Astrocyte of the cerebellum (primary cell): Measurements from ENCODE around the gene FSTL4.

Experiments
- DNase-seq: peaks from one replicate; pipeline ENCODE4 v3.0.0-alpha.2; 2011; ENCODE audit warnings: low read depth
- H3K4me3 ChIP-seq: 2 replicates; pipeline ENCODE4 v1.5.1; 2011; ENCODE audit warnings: mild to moderate bottlenecking, low read depth, low read length, moderate library complexity
- in situ Hi-C: cut with HindIII; loops from 2 replicates; pipeline ENCODE4 v1.10.0; 2017; ENCODE audit warnings: low sequenced_read_pairs
- TF ChIP-seq, protein P1 (sequence below): IDR thresholded peaks from 2 replicates; pipeline ENCODE4 v1.5.1; 2012; ENCODE audit warnings: low read length, low read depth, moderate library complexity, mild to moderate bottlenecking; ENCODE audit errors: missing control alignments

Gene FSTL4

DNA sequence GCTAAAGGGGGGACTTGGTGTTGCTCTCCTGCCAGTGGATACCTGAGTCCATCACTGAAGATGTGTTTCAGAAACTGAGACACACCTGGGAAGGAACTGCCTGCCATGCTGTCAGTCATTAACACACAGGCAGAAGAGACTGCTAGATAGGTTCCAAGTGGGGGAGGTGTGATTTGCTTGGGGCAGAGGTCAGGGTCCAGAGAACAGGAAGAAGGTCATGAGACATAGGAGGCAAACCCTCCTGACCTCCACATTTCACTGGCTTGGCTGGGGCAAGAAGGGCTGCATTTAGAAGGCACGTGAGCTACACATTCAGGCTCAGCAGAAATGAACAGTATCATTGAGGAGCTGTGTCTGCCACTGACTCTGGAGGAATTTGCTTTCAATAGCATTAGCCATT, 344.7 kb downstream of the FSTL4 start:
- in situ Hi-C loops: no loop called here
- no peak for DNase-seq
- H3K4me3 ChIP-seq: no peak overlapping the region
- TF ChIP-seq, protein P1, sequence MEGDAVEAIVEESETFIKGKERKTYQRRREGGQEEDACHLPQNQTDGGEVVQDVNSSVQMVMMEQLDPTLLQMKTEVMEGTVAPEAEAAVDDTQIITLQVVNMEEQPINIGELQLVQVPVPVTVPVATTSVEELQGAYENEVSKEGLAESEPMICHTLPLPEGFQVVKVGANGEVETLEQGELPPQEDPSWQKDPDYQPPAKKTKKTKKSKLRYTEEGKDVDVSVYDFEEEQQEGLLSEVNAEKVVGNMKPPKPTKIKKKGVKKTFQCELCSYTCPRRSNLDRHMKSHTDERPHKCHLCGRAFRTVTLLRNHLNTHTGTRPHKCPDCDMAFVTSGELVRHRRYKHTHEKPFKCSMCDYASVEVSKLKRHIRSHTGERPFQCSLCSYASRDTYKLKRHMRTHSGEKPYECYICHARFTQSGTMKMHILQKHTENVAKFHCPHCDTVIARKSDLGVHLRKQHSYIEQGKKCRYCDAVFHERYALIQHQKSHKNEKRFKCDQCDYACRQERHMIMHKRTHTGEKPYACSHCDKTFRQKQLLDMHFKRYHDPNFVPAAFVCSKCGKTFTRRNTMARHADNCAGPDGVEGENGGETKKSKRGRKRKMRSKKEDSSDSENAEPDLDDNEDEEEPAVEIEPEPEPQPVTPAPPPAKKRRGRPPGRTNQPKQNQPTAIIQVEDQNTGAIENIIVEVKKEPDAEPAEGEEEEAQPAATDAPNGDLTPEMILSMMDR: no peak

DNA sequence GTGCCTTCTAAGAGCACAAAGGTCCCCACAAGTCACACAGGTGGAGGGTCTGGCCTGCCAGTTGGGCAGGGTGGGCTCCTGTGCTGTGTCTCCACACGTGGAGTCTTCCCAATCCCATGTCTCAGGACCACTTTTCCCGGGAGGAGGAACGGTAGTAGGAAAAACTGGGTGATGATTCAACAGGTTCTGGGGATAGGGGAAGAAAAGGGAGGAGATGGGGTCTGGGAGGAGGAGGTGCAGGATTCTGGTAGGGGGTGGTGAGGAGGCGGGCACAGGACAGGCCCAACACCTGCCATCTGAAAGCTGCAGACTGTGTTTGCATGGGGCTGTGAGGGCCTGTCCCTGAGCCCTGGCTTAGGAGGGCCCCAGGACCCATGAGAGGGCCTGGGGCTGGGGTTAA, 345.4 kb downstream of the FSTL4 start:
- H3K4me3 ChIP-seq: no peak overlapping the region
- TF ChIP-seq, protein P1: no peak
- in situ Hi-C loops: no loop called here
- DNase-seq: no peak

DNA sequence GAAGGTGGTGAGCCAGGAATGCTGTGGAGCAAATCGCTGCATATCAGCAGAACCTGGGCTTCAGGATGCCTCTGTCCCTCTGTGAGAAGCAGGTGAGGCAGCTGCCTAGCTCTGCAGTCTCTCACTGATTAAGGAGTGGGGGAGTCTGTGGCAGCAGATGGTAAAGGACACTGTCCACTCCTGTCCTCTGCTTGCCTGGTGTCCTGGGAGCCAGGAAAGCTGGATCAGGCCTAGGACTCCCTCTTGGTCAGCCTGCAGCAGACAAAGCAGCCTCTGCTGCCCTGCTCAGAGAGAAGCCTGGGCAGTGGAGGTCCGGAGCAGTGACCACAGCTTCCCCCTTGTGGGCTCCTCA, 345.8 kb downstream of the FSTL4 start:
- no peak for DNase-seq
- TF ChIP-seq, protein P1: no peak
- H3K4me3 ChIP-seq: no peak overlapping the region
- in situ Hi-C loops: no loop called here

DNA sequence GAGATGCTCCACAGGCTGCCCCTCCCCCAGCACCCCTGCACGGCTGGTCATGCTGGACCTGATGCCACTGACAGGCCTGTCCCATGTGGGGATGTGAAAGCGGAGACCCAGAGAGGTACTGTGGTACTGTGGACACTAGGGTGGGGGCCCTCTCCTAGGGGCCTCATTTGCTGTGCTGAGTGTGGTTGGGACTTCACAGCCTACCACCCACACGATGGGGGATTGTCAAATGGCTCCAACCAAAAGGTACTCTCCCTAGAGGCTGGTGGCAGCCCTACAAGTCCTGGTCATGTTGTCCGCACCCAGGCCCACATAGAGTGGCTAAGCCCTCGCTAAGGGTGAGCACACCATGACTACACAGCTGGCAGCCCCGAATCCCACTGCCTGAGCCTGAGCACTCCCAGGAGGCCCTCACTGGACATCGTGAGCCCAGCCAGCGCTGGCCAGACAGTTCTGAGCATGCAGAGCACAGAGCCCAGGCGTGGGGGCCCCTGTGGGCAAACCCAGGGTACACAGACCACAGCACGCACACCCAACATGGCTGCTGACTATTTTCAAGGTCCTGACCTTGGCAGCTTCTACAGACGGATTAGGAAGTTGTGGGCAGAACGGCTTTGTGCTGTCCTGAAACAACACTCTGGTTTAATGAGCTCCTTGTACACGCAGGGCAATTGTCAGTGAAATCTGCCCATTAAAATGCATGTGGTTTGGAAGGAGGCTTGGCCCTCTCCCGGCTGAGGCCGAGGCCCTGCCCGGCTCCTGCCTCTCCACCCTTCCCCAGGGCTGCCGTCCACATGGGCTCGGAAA, 346.4 kb downstream of the FSTL4 start:
- in situ Hi-C loops: no loop called here

DNA sequence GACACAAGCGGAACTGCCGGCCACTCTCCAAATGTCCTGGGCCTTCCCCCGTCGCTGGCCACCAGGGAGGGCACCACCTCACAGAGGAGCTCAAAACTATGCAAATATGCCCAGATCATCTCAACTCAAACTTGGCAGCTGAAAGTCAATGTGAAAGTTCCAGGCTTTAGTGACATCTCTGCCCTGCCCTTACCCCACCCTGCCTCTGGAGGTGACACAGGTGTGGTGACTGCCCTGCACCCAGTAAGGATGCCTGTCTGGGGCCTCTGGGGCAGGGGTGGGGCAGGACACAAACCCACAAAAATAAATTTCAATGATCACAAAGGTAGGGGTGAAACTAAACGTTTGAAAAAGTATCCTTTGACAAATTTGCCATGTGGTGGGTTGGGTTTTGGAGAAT, 347.1 kb downstream of the FSTL4 start:
- no peak for DNase-seq
- TF ChIP-seq, protein P1: no peak
- in situ Hi-C loops: no loop called here
- no peak overlapping the region for H3K4me3 ChIP-seq

More for the DNA sequence above, 346.4 kb downstream of the FSTL4 start:
- no peak overlapping the region for H3K4me3 ChIP-seq
- DNase-seq: no peak
- TF ChIP-seq, protein P1: no peak

DNA sequence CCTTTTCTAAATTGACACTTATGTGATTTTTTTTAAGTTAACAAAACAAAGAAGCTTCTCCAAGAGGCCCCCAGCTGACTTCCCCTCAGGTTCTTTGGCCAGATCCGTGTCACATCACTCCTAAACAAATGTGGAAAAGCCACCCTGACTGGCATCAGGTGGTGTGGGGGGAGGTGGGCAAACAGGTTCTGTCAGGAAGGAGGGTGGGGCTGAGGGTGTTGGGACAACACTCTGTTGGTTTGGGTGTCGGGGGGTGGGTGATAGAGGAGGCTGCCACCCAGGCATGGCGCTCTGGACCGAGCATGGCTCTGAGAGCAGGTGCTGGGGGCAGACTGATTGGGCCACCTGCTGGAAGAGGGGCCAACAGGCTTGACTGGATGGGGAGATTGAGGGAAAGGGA, 349.7 kb downstream of the FSTL4 start:
- DNase-seq: no peak
- TF ChIP-seq, protein P1: no peak
- in situ Hi-C loops: no loop called here
- H3K4me3 ChIP-seq: no peak overlapping the region
